Thymus (tissue), 11 donors: ENCODE data around the gene FCGR2B. TPM values are rescaled to one million over a fixed set of nuclear protein-coding genes. Genes with fewer than 3 reads are reported as not detected.
"Not testable (repeated sequence)": the region's sequence is repeated elsewhere in the genome, so short reads cannot be mapped to it uniquely, and the experiment has no call there.

ENCODE experiments used
- DNase-seq, 9 donors: peaks; one replicate each; pipeline ENCODE4 v3.0.0-alpha.2; 2013; ENCODE audit warnings: low spot score in 9 of 9, low read depth in 6 of 9, missing footprints in 1 of 9
- H3K27ac ChIP-seq, 2 donors: one replicate each; pipeline ENCODE4 v1.5.1; 2013; ENCODE audit warnings: control low read depth in 1 of 2, low read depth in 1 of 2, low read length in 1 of 2, mild to moderate bottlenecking in 1 of 2, moderate library complexity in 1 of 2
- H3K27me3 ChIP-seq, 2 donors: one replicate each; pipeline ENCODE4 v1.5.1; 2013; ENCODE audit warnings: low read length in 1 of 2; ENCODE audit not compliant: control insufficient read depth in 2 of 2, insufficient read depth in 1 of 2
- H3K36me3 ChIP-seq, 2 donors: one replicate each; pipeline ENCODE4 v1.5.1; 2013; ENCODE audit warnings: low read length in 1 of 2, mild to moderate bottlenecking in 1 of 2, moderate library complexity in 1 of 2; ENCODE audit not compliant: control insufficient read depth in 2 of 2, insufficient read depth in 2 of 2
- H3K4me1 ChIP-seq, 2 donors: one replicate each; pipeline ENCODE4 v1.5.1; 2013; ENCODE audit warnings: low read length in 2 of 2; ENCODE audit not compliant: control insufficient read depth in 2 of 2, insufficient read depth in 2 of 2
- H3K4me3 ChIP-seq, 2 donors: one replicate each; pipeline ENCODE4 v1.5.1; 2013; ENCODE audit warnings: low read length in 2 of 2, control low read depth in 1 of 2, mild to moderate bottlenecking in 1 of 2
- H3K9me3 ChIP-seq, 2 donors: one replicate each; pipeline ENCODE4 v1.5.1; 2013; ENCODE audit warnings: low read length in 1 of 2, mild to moderate bottlenecking in 1 of 2; ENCODE audit not compliant: control insufficient read depth in 2 of 2, insufficient read depth in 1 of 2
- WGBS: extraction: QIAGEN DNeasy Blood & Tissue Kit; methylation state at CpG from one replicate; pipeline ENCODE4 v1.1.7; 2013; 5-methylcytosine and 5-hydroxymethylcytosine counted together
- polyA plus RNA-seq: library from polyadenylated mRNA; stranded (reverse); fragments of 200-250 nt; gene quantifications from one replicate; pipeline ENCODE4 v1.2.3, GENCODE V29; 2013
- total RNA-seq: library from RNA; stranded (reverse); fragments of 120-200 nt; gene quantifications from one replicate; pipeline ENCODE4 v1.2.4, GENCODE V29; 2013
- donor health status: healthy.

The FCGR2B gene
- total and polyA plus RNA-seq, 2 donors: 1.3 to 10.9 TPM

- H3K27ac ChIP-seq, H3K9me3 ChIP-seq, H3K27me3 ChIP-seq, DNase-seq, H3K4me1 ChIP-seq, H3K36me3 ChIP-seq, H3K4me3 ChIP-seq: not testable (repeated sequence)
- 91% methylated on average over 5 of the region's 5 CpGs for WGBS
These were observed 19.3 kb upstream of the FCGR2B start for GRCh38 chr1:161643481-161644208.

- H3K36me3 ChIP-seq, H3K27me3 ChIP-seq, H3K27ac ChIP-seq, DNase-seq, H3K9me3 ChIP-seq, H3K4me3 ChIP-seq, H3K4me1 ChIP-seq: not testable (repeated sequence)
- 97% methylated on average over 1 of the region's 1 CpG for WGBS
These were observed 18.1 kb upstream of the FCGR2B start for GRCh38 chr1:161644855-161645254.

- not testable (repeated sequence) for H3K27ac ChIP-seq, H3K4me1 ChIP-seq, H3K36me3 ChIP-seq, H3K27me3 ChIP-seq, H3K4me3 ChIP-seq, H3K9me3 ChIP-seq
- DNase-seq: peak in 2 of 9 donors; percentile 13 to 15
- whole genome bisulfite sequencing: 65% methylated on average over 11 of the region's 13 CpGs
These were observed 15.2 kb upstream of the FCGR2B start for GRCh38 chr1:161647507-161648360.

GRCh38 chr1:161653541-161653940 is 9.4 kb upstream of the FCGR2B start:
- WGBS: 37% methylated on average over 2 of the region's 7 CpGs
- not testable (repeated sequence) for H3K4me1 ChIP-seq, H3K27me3 ChIP-seq, H3K9me3 ChIP-seq, H3K36me3 ChIP-seq, DNase-seq, H3K4me3 ChIP-seq, H3K27ac ChIP-seq

- not testable (repeated sequence) for DNase-seq, H3K27ac ChIP-seq, H3K4me1 ChIP-seq, H3K4me3 ChIP-seq, H3K27me3 ChIP-seq, H3K9me3 ChIP-seq, H3K36me3 ChIP-seq
- 62% methylated on average over 6 of the region's 6 CpGs for WGBS
These were observed 9.0 kb upstream of the FCGR2B start for GRCh38 chr1:161653971-161654370.

- not testable (repeated sequence) for H3K27ac ChIP-seq, H3K9me3 ChIP-seq, DNase-seq, H3K36me3 ChIP-seq, H3K27me3 ChIP-seq, H3K4me1 ChIP-seq, H3K4me3 ChIP-seq
These were observed 4.4 kb upstream of the FCGR2B start for GRCh38 chr1:161658524-161658923.

GRCh38 chr1:161661660-161662311 is 1.2 kb upstream of the FCGR2B start:
- H3K9me3 ChIP-seq, H3K27ac ChIP-seq, DNase-seq, H3K4me1 ChIP-seq, H3K36me3 ChIP-seq, H3K27me3 ChIP-seq, H3K4me3 ChIP-seq: not testable (repeated sequence)
- 21% methylated on average over 3 of the region's 9 CpGs for WGBS

- H3K27me3 ChIP-seq, H3K4me3 ChIP-seq, DNase-seq, H3K4me1 ChIP-seq, H3K36me3 ChIP-seq, H3K27ac ChIP-seq, H3K9me3 ChIP-seq: not testable (repeated sequence)
- no CpG with 5 or more reads among the region's 1 CpG for WGBS
These were observed 626 bp downstream of the FCGR2B start for GRCh38 chr1:161663569-161663968.

- H3K27ac ChIP-seq, DNase-seq: not testable (repeated sequence)
These were observed 1.7 kb downstream of the FCGR2B start for GRCh38 chr1:161664689-161665088.

More at GRCh38 chr1:161664689-161665088, 1.7 kb downstream of the FCGR2B start:
- H3K4me3 ChIP-seq, H3K36me3 ChIP-seq, H3K9me3 ChIP-seq, H3K27me3 ChIP-seq, H3K4me1 ChIP-seq: not testable (repeated sequence)
- no CpG with 5 or more reads among the region's 4 CpGs for whole genome bisulfite sequencing
